Endothelial cell of umbilical vein (primary cell): ENCODE data around the gene TBC1D4. TPM values are rescaled to one million over a fixed set of nuclear protein-coding genes. Genes with fewer than 3 reads are reported as not detected.

Source experiments
- BruUV-seq: library from RNA; stranded (reverse); fragments of 400-500 nt; replicated peaks from 2 replicates; lab custom pipeline; 2021; lab: Mats Ljungman, UMichigan
- CTCF ChIA-PET: fragments of 300-600, 350-600 bp; sonication (Branson Sonifier 250); formaldehyde crosslinking; loops from one replicate; lab custom pipeline; 2021; ENCODE audit warnings: antibody characterized with exemption, inconsistent platforms; lab: Charles Lee
- POLR2A ChIA-PET: fragments of 300-600, 350-600 bp; sonication (Branson Sonifier 250); formaldehyde crosslinking; loops from one replicate; lab custom pipeline; 2021; ENCODE audit warnings: antibody characterized with exemption, inconsistent platforms; lab: Charles Lee
- DNase-seq: peaks from one replicate; pipeline ENCODE4 v3.0.0-alpha.2; 2011; ENCODE audit warnings: low read depth, low spot score
- FAIRE-seq: peaks from 2 replicates; lab custom pipeline; 2011; peaks lifted over from hg19 to GRCh38; lab: Jason Lieb, UNC
- H2AFZ ChIP-seq: 2 replicates; pipeline ENCODE4 v1.6.0; 2012; ENCODE audit warnings: low read depth, low read length, control low read depth, inconsistent platforms
- H3K27ac ChIP-seq: 2 replicates; pipeline ENCODE4 v1.5.1; 2011; ENCODE audit warnings: low read depth, mild to moderate bottlenecking, control low read depth, low read length, moderate library complexity; ENCODE audit not compliant: insufficient read depth
- H3K27me3 ChIP-seq, 2 experiments: 2 replicates each; pipeline versions ENCODE4 v1.6.0 to v1.6.1; 2011; ENCODE audit warnings: low read length in 2 of 2, mixed read lengths in 1 of 2; ENCODE audit not compliant: control insufficient read depth in 2 of 2, insufficient read depth in 2 of 2
- H3K36me3 ChIP-seq, 2 experiments: 2 replicates in 1 of 2; 3 replicates in 1 of 2; pipeline ENCODE4 v1.5.1; 2011; ENCODE audit warnings: low read length in 2 of 2, mild to moderate bottlenecking in 1 of 2, moderate library complexity in 1 of 2; ENCODE audit not compliant: control insufficient read depth in 2 of 2, insufficient read depth in 2 of 2; ENCODE audit errors: extremely low read depth in 1 of 2
- H3K4me1 ChIP-seq: 3 replicates; pipeline ENCODE4 v1.5.1; 2011; ENCODE audit warnings: mild to moderate bottlenecking, low read length; ENCODE audit not compliant: control insufficient read depth, insufficient read depth; ENCODE audit errors: extremely low read depth
- H3K4me2 ChIP-seq: 2 replicates; pipeline ENCODE4 v1.6.1; 2011; ENCODE audit warnings: low read length, control low read depth, mixed read lengths; ENCODE audit not compliant: insufficient read depth
- H3K4me3 ChIP-seq, 3 experiments: fragments of 200-600 bp in 1 of 3; sonication (generic), shearing (Covaris generic) in 1 of 3; replicated peaks in 1 of 3; 2 replicates each; pipeline ENCODE4 v1.5.1; 2011 to 2016; ENCODE audit warnings: control low read depth in 3 of 3, low read length in 3 of 3, mild to moderate bottlenecking in 2 of 3, inconsistent platforms in 1 of 3, low read depth in 1 of 3, moderate library complexity in 1 of 3; ENCODE audit not compliant: insufficient read depth in 1 of 3
- H3K79me2 ChIP-seq: 2 replicates; pipeline ENCODE4 v1.6.0; 2012; ENCODE audit warnings: low read length, inconsistent platforms; ENCODE audit not compliant: control insufficient read depth, insufficient read depth
- H3K9ac ChIP-seq: replicated peaks from 2 replicates; pipeline ENCODE3; 2011; ENCODE audit warnings: low read length, control low read depth; ENCODE audit not compliant: insufficient read depth; ENCODE audit errors: extremely low read depth
- H3K9me1 ChIP-seq: replicated peaks from 3 replicates; pipeline ENCODE4 v1.6.0; 2011; ENCODE audit warnings: mild to moderate bottlenecking, low read length; ENCODE audit not compliant: control insufficient read depth, insufficient read depth; ENCODE audit errors: extremely low read depth
- H3K9me3 ChIP-seq: replicated peaks from 2 replicates; pipeline ENCODE4 v1.5.1; 2012; ENCODE audit warnings: low read length, inconsistent platforms; ENCODE audit not compliant: control insufficient read depth, insufficient read depth
- H4K20me1 ChIP-seq: replicated peaks from 2 replicates; pipeline ENCODE3; 2011; ENCODE audit warnings: mild to moderate bottlenecking, low read length; ENCODE audit not compliant: control insufficient read depth, insufficient read depth; ENCODE audit errors: extremely low read depth
- FOS ChIP-seq: IDR thresholded peaks from 2 replicates; pipeline ENCODE4 v1.6.1; 2011; ENCODE audit warnings: mild to moderate bottlenecking, low read length, moderate library complexity, borderline replicate concordance; ENCODE audit not compliant: insufficient read depth
- JUN ChIP-seq: IDR thresholded peaks from 2 replicates; pipeline ENCODE4 v1.6.1; 2011; ENCODE audit warnings: borderline replicate concordance, low read depth; ENCODE audit not compliant: insufficient read length, insufficient read depth
- MYC ChIP-seq: IDR thresholded peaks from one replicate; pipeline ENCODE4 v1.6.1; 2011; ENCODE audit warnings: mild to moderate bottlenecking, low read depth, low read length
- POLR2A ChIP-seq: IDR thresholded peaks from 2 replicates; pipeline ENCODE4 v1.6.1; 2012; ENCODE audit warnings: low read depth, mild to moderate bottlenecking, control low read depth, low read length
- POLR2AphosphoS5 ChIP-seq: IDR thresholded peaks from 2 replicates; pipeline ENCODE4 v1.6.1; 2012; ENCODE audit warnings: low read depth, mild to moderate bottlenecking, control low read depth, low read length, moderate library complexity; ENCODE audit not compliant: insufficient read depth
- dilution Hi-C: fragments of 300-500 bp; cut with MboI; formaldehyde crosslinking; loops from one replicate; pipeline ENCODE4 v1.15.0; 2019; ENCODE audit warnings: low sequenced_read_pairs; ENCODE audit not compliant: extremely low pct_ligation_motif_present
- intact Hi-C: fragments of 100-400 bp; cut with micrococcal nuclease; formaldehyde crosslinking; loops from one replicate; pipeline ENCODE4 v1.10.0; 2022
- polyA plus RNA-seq, 4 experiments: library from polyadenylated mRNA; depleted of rRNA in 3 of 4; stranded (reverse) in 3 of 4; unstranded in 1 of 4; fragments of >200 nt; gene quantifications; 2 replicates each; pipeline versions ENCODE4 v1.2.1 to v1.2.3, GENCODE V29; 2011 to 2012; ENCODE audit warnings: missing spikeins in 1 of 4
- total RNA-seq: library from RNA; stranded (reverse); gene quantifications from 2 replicates; pipeline ENCODE4 v1.2.3, GENCODE V29; 2021
- TF ChIP-seq, protein P1 (sequence below), 2 donors: IDR thresholded peaks; 1 replicate in 1 of 2; 2 replicates in 1 of 2; pipeline ENCODE4 v1.5.1; 2011; ENCODE audit warnings: low read length in 2 of 2, mild to moderate bottlenecking in 2 of 2, moderate library complexity in 2 of 2, control low read depth in 1 of 2, inconsistent platforms in 1 of 2, low read depth in 1 of 2; ENCODE audit not compliant: insufficient read depth in 1 of 2; ENCODE audit errors: extremely low read depth in 1 of 2
- TF ChIP-seq, protein P2 (sequence below): IDR thresholded peaks from 2 replicates; pipeline ENCODE4 v1.6.1; 2011; ENCODE audit not compliant: insufficient read depth, insufficient read length

TBC1D4 gene
- total and polyA plus RNA-seq, 2 donors (not counting 3 experiments of a cell fraction or from before 2014, with no cell fraction given), result 58.3 to 81.0 TPM

DNA sequence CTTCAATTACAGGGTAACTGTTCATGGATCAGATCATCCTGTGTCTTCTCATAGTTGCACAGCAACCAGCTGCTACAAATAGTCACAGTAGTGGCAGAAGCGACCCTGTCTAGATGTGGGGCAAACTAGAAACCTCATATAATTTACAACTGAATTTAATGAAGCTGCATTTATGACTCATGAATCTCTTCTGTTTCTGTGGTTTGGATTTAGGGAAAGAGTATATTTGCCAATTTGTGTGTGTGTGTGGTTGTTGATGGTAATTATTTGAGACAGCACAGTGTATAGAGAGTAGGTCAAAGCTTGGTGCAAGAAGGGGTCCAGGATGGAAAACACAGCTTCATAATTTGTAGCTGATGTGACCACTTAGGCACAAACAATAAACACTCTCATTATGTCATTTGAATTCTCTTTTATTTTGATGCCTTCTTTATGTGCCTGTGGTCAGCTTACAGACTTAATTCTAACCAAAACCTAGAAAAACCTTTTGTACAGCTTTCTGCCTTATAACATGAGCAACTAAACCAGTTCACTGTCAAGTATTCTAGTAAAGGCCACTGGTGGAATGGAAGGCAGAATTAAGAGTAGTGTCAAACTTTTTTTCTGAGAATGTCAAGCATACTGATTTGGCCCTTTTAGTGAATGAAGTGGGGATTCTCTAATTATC lies 218.1 kb downstream of the TBC1D4 start:
- Histone ChIP-seq H3K4me2 (no peak overlapping the region), H2AFZ (no peak overlapping the region), H3K9ac (no peak overlapping the region), H3K4me1 (no peaks in the 10 kb centered on the region), H4K20me1 (no peaks in the 10 kb centered on the region), H3K4me3 (no peak overlapping the region), H3K9me1 (no peaks in the 10 kb centered on the region), H3K27ac (no peak overlapping the region), H3K9me3 (no peaks in the 10 kb centered on the region), H3K79me2 (no peaks in the 10 kb centered on the region), H3K27me3 (peaks cover 0 to 2% of the 10 kb centered on the region in 2 experiments), H3K36me3 (no peaks in the 10 kb centered on the region)
- intact Hi-C loops (no loop called here), dilution Hi-C loops (no loop called here)
- BruUV-seq, result no TSS peak
- ChIA-PET CTCF (interaction anchor here (1.1 to 1.3 kb wide), 2 partner anchors 17 to 218 kb away, joined by 3 read pairs; partner anchors contain the start of gene TBC1D4), POLR2A (no interaction called here)
- DNase-seq (no peak), FAIRE-seq (no peak)
- TF ChIP-seq MYC (no peak), FOS (no peak), POLR2A (no peak), POLR2AphosphoS5 (no peak)

DNA sequence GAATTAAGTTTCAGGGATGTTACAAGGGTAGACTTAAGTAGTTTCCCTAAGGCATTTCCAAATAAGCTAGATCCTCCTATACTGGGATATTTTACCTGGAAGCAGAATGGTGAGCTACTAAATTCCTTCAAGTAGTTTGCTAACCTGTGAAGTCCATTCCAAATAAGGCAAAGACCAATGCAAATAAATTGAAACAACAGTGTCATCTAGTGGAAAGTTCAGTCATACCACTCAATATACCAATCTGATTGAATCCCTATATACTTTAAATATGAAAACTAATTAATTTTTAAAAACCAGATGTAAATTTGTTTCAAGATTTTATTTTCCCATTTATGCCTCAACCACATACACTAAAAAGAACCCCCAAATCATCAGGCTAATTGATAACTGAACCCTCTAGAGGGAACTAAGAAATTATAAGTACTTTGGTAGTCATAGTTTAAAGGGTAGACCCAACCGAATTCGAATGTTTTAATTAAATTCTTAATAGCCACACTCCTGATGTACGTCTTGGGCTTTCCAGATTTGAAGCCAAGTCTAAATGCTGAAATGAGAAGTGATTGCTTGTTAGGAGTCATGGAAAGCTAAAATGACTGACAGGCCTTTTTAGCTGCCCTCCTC lies 223.7 kb downstream of the TBC1D4 start:
- Histone ChIP-seq H3K27ac (no peak overlapping the region), H3K9me1 (no peaks in the 10 kb centered on the region), H4K20me1 (no peaks in the 10 kb centered on the region), H3K36me3 (no peaks in the 10 kb centered on the region), H3K79me2 (no peaks in the 10 kb centered on the region), H2AFZ (no peak overlapping the region), H3K4me2 (no peak overlapping the region), H3K4me1 (no peaks in the 10 kb centered on the region), H3K4me3 (no peak overlapping the region), H3K9ac (no peak overlapping the region), H3K9me3 (no peaks in the 10 kb centered on the region), H3K27me3 (peaks cover 13 to 33% of the 10 kb centered on the region in 2 experiments)
- POLR2A ChIA-PET, result no interaction called here
- dilution Hi-C loops, result no loop called here
- TF ChIP-seq, protein P1, sequence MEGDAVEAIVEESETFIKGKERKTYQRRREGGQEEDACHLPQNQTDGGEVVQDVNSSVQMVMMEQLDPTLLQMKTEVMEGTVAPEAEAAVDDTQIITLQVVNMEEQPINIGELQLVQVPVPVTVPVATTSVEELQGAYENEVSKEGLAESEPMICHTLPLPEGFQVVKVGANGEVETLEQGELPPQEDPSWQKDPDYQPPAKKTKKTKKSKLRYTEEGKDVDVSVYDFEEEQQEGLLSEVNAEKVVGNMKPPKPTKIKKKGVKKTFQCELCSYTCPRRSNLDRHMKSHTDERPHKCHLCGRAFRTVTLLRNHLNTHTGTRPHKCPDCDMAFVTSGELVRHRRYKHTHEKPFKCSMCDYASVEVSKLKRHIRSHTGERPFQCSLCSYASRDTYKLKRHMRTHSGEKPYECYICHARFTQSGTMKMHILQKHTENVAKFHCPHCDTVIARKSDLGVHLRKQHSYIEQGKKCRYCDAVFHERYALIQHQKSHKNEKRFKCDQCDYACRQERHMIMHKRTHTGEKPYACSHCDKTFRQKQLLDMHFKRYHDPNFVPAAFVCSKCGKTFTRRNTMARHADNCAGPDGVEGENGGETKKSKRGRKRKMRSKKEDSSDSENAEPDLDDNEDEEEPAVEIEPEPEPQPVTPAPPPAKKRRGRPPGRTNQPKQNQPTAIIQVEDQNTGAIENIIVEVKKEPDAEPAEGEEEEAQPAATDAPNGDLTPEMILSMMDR (IDR thresholded peaks at IDR 0.05; ENCODE audit: extremely low read depth in 1 of 2, insufficient read depth in 1 of 2, low read depth in 1 of 2, low read length in 2 of 2), result peak; percentile 35 to 37
- TF ChIP-seq, protein P2, sequence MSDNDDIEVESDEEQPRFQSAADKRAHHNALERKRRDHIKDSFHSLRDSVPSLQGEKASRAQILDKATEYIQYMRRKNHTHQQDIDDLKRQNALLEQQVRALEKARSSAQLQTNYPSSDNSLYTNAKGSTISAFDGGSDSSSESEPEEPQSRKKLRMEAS, result no peak
- TF ChIP-seq JUN (no peak), POLR2A (no peak)
- FAIRE-seq (peak; percentile 84), DNase-seq (peak; percentile 65)
- intact Hi-C loops, result loop anchor here (1.0 to 5.0 kb wide), 4 partner anchors 971 to 1503 kb away; no protein-coding TSS in a partner anchor
- CTCF ChIA-PET, result interaction anchor here (0.6 to 2.6 kb wide), 22 partner anchors 11 to 1932 kb away, joined by 3 to 25 read pairs (median 3); no protein-coding TSS in a partner anchor
- BruUV-seq, result no TSS peak
